ENCODE measurements around the gene HES4. TPM values are rescaled to one million over a fixed set of nuclear protein-coding genes. Genes with fewer than 3 reads are reported as not detected.
A peak's percentile ranks its signal among the peaks of the same experiment; 100 is the strongest.

The HES4 gene
- total and polyA plus RNA-seq, 11 donors = 25.7 to 98.1 (median 37.3) TPM

DNA sequence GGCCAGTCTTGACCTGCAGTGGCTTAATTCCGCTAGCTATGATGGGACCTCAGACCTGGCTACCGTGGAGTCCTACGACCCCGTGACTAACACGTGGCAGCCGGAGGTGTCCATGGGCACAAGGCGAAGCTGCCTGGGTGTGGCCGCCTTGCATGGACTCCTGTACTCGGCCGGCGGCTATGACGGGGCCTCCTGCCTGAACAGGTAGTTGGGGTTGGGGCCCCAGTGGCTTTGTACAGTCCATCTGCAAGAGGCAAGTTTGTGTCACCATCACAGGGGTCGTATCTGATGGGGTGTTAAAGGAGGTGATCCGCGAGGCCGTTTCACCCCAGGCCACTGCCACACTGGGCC, 36.6 kb downstream of the HES4 start:
- no peak for ATAC-seq
- no peak overlapping the region for H3K27ac ChIP-seq
- WGBS, 4 donors = 89 to 92% (median 91%) methylated on average over 13 to 16 of the region's 16 CpGs
- intact Hi-C loops (cut with DNase I) = loop anchor here in 1 of 10 donors (10.0 kb wide), 1 partner anchor 58 kb away; no protein-coding TSS in a partner anchor
- no peak overlapping the region for H3K4me3 ChIP-seq
- TF ChIP-seq, protein P1, sequence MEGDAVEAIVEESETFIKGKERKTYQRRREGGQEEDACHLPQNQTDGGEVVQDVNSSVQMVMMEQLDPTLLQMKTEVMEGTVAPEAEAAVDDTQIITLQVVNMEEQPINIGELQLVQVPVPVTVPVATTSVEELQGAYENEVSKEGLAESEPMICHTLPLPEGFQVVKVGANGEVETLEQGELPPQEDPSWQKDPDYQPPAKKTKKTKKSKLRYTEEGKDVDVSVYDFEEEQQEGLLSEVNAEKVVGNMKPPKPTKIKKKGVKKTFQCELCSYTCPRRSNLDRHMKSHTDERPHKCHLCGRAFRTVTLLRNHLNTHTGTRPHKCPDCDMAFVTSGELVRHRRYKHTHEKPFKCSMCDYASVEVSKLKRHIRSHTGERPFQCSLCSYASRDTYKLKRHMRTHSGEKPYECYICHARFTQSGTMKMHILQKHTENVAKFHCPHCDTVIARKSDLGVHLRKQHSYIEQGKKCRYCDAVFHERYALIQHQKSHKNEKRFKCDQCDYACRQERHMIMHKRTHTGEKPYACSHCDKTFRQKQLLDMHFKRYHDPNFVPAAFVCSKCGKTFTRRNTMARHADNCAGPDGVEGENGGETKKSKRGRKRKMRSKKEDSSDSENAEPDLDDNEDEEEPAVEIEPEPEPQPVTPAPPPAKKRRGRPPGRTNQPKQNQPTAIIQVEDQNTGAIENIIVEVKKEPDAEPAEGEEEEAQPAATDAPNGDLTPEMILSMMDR (IDR thresholded peaks at IDR 0.05) = no peak
- no peak for TF ChIP-seq POLR2A (IDR thresholded peaks at IDR 0.05)
- H3K9me3 ChIP-seq = no peaks in the 10 kb centered on the region
- H3K27me3 ChIP-seq = peaks cover 0 to 14% (median 6%) of the 10 kb centered on the region in 9 donors
- peak in 1 of 5 donors; percentile 60 for DNase-seq
- H3K36me3 ChIP-seq = peaks cover 0 to 12% (median 0%) of the 10 kb centered on the region in 9 donors
- H3K4me1 ChIP-seq = peaks cover 4 to 40% (median 20%) of the 10 kb centered on the region in 12 donors

GRCh38 chr1:962381-963300, 37.3 kb downstream of the HES4 start:
- WGBS, 4 donors = 95 to 96% (median 95%) methylated on average over 42 to 57 of the region's 57 CpGs
- ATAC-seq (no peak), DNase-seq (peak in 1 of 5 donors; percentile 61)
- Histone ChIP-seq H3K36me3 (peaks cover 0 to 12% (median 0%) of the 10 kb centered on the region in 9 donors), H3K4me3 (no peak overlapping the region), H3K27ac (no peak overlapping the region), H3K9me3 (no peaks in the 10 kb centered on the region), H3K4me1 (peaks cover 4 to 47% (median 27%) of the 10 kb centered on the region in 12 donors), H3K27me3 (peaks cover 0 to 8% (median 0%) of the 10 kb centered on the region in 9 donors)
- intact Hi-C loops (cut with DNase I) = loop anchor here in 1 of 10 donors (10.0 kb wide), 1 partner anchor 58 kb away; no protein-coding TSS in a partner anchor
- TF ChIP-seq POLR2A (IDR thresholded peaks at IDR 0.05) = no peak
- TF ChIP-seq, protein P1 (IDR thresholded peaks at IDR 0.05) = no peak

DNA sequence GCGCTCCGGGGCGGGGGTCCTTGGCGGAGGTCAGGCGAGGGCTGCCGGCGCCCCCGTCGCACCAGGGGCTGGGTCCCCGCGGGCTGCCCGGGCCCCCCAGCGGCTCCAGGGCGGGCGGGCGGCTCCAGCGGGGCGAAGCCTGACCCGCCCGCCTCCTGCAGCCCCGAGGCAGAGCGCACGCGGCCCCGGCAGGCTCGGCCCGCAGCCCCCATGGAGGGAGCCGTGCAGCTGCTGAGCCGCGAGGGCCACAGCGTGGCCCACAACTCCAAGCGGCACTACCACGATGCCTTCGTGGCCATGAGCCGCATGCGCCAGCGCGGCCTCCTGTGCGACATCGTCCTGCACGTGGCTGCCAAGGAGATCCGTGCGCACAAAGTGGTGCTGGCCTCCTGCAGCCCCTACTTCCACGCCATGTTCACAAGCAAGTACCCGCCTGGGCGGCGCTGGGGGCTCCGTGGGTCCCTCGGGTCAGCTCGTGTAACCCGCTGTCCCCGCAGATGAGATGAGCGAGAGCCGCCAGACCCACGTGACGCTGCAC, 38.7 kb downstream of the HES4 start:
- H3K27me3 ChIP-seq = peaks cover 0 to 3% (median 0%) of the 10 kb centered on the region in 9 donors
- H3K4me1 ChIP-seq = peaks cover under 1 to 38% (median 24%) of the 10 kb centered on the region in 12 donors
- H3K9me3 ChIP-seq = no peaks in the 10 kb centered on the region
- WGBS, 4 donors = 35 to 53% (median 36%) methylated on average over 24 to 56 of the region's 56 CpGs
- peak overlapping the region; percentile 57 to 100 (median 84) for H3K4me3 ChIP-seq
- ATAC-seq = no peak
- H3K27ac ChIP-seq = peak overlapping the region in 3 of 12 donors; percentile 32 to 66 (median 49)
- H3K36me3 ChIP-seq = peaks cover 0 to 20% (median 8%) of the 10 kb centered on the region in 9 donors
- no peak for DNase-seq
- intact Hi-C loops (cut with DNase I) = loop anchor here in 1 of 10 donors (10.0 kb wide), 1 partner anchor 56 kb away; no protein-coding TSS in a partner anchor
- TF ChIP-seq, protein P1 (IDR thresholded peaks at IDR 0.05) = no peak
- TF ChIP-seq POLR2A (IDR thresholded peaks at IDR 0.05) = no peak
